BLaER1 treated with 17β-estradiol and CSF1 and Interleukin-3, amounts not matched to agents 10 nM and 100 nM (cell line): ENCODE measurements around the gene KLK8.
"Not testable (repeated sequence)": the region's sequence is repeated elsewhere in the genome, so short reads cannot be mapped to it uniquely, and the experiment has no call there.

Source experiments
- H3K27ac ChIP-seq, 11 experiments: shearing (Covaris generic); formaldehyde crosslinking; 2 replicates each; pipeline ENCODE4 v1.8.1; 2022
- H3K27me3 ChIP-seq, 11 experiments: shearing (Covaris generic); formaldehyde crosslinking; 2 replicates each; pipeline ENCODE4 v1.8.1; 2022
- H3K36me3 ChIP-seq, 11 experiments: shearing (Covaris generic); formaldehyde crosslinking; 2 replicates each; pipeline ENCODE4 v1.8.1; 2022
- H3K4me1 ChIP-seq, 10 experiments: shearing (Covaris generic); formaldehyde crosslinking; 2 replicates each; pipeline ENCODE4 v1.8.1; 2022
- H3K4me2 ChIP-seq, 11 experiments: shearing (Covaris generic); formaldehyde crosslinking; 2 replicates each; pipeline ENCODE4 v1.8.1; 2022
- H3K4me3 ChIP-seq, 10 experiments: shearing (Covaris generic); formaldehyde crosslinking; 2 replicates each; pipeline ENCODE4 v1.8.1; 2022
- H3K9ac ChIP-seq, 11 experiments: shearing (Covaris generic); formaldehyde crosslinking; 2 replicates each; pipeline ENCODE4 v1.8.1; 2022
- H3K9me3 ChIP-seq, 11 experiments: shearing (Covaris generic); formaldehyde crosslinking; replicated peaks in 1 of 11; 2 replicates each; pipeline ENCODE4 v1.8.1; 2022
- H4K20me1 ChIP-seq, 11 experiments: shearing (Covaris generic); formaldehyde crosslinking; 2 replicates each; pipeline ENCODE4 v1.8.1; 2022
- Cebpa-rat ChIP-seq, 11 experiments: shearing (Covaris generic); IDR thresholded peaks; 2 replicates each; pipeline ENCODE4 v1.8.1; 2022

The KLK8 gene

DNA sequence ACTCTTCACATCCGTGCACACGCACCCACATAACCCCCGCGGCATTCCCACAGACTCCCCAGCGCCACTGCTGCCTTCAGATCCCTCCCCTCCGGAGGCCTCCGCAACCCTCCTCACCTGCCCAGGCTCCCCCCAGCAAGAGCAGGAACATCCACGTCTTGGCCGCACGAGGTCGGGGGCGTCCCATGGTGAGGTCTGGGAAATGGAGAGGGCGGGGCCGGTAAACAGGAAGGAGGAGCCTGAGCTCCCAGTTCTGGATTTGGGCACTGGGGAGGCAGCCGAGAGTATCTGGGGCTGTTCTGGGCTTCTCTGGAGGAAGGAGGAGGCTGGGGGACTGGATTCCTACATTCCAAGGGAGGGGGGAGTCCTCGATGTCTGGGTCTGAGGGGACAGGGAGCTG lies 423 bp downstream of the KLK8 start:
- no peak for TF ChIP-seq Cebpa-rat (IDR thresholded peaks at IDR 0.05)
- Histone ChIP-seq H3K9me3 (no peaks in the 10 kb centered on the region), H3K4me2 (no peak overlapping the region), H3K4me1 (peaks cover 0 to 12% (median 11%) of the 10 kb centered on the region in 10 experiments; a peak in 11 of 20 replicates), H3K9ac (no peak overlapping the region), H3K4me3 (no peak overlapping the region), H3K36me3 (no peaks in the 10 kb centered on the region), H3K27me3 (no peaks in the 10 kb centered on the region), H3K27ac (no peak overlapping the region), H4K20me1 (no peaks in the 10 kb centered on the region)

- Histone ChIP-seq H3K4me3 (no peak overlapping the region), H3K27me3 (no peaks in the 10 kb centered on the region), H3K36me3 (no peaks in the 10 kb centered on the region), H3K27ac (no peak overlapping the region), H3K4me2 (no peak overlapping the region), H3K9me3 (no peaks in the 10 kb centered on the region), H3K4me1 (peaks cover 0 to 12% (median 11%) of the 10 kb centered on the region in 10 experiments; a peak in 11 of 20 replicates), H4K20me1 (no peaks in the 10 kb centered on the region), H3K9ac (no peak overlapping the region)
- no peak for TF ChIP-seq Cebpa-rat (IDR thresholded peaks at IDR 0.05)
Observed at GRCh38 chr19:51000426-51000825, 978 bp downstream of the KLK8 start.

DNA sequence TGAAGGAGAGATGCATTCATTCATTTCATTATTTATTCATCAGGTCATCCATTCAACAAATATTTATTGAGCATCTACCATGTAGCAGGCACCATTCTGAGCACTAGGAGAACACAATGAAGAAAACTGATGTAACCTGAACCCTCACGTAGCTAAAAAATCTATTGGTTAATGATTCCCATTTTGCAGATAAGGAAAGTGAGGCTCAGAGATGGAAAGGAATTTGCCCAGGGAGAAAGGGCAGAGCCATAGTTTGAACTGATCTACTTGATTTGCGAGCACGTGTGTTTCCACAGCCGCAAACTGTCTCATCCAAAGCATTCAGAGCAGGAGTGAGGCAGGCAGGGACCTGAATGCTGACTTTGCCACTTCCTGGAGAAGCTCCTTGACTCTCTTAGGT lies 2.7 kb downstream of the KLK8 start:
- peaks cover 0 to 12% (median 11%) of the 10 kb centered on the region in 10 experiments; a peak in 11 of 20 replicates for H3K4me1 ChIP-seq
- H3K9me3 ChIP-seq: peaks cover 0 to 11% (median 6%) of the 10 kb centered on the region in 11 experiments; a peak in 12 of 22 replicates
- H3K27me3 ChIP-seq: no peaks in the 10 kb centered on the region
- TF ChIP-seq Cebpa-rat (IDR thresholded peaks at IDR 0.05): no peak
- H4K20me1 ChIP-seq: no peaks in the 10 kb centered on the region
- no peak overlapping the region for H3K27ac ChIP-seq
- H3K36me3 ChIP-seq: no peaks in the 10 kb centered on the region
- H3K4me3 ChIP-seq: no peak overlapping the region
- H3K9ac ChIP-seq: no peak overlapping the region
- no peak overlapping the region for H3K4me2 ChIP-seq

GRCh38 chr19:50998061-50998460 lies 3.3 kb downstream of the KLK8 start:
- Histone ChIP-seq H3K27ac (no peak overlapping the region), H3K4me1 (peaks cover 0 to 12% (median 11%) of the 10 kb centered on the region in 10 experiments; a peak in 11 of 20 replicates), H4K20me1 (no peaks in the 10 kb centered on the region), H3K4me2 (no peak overlapping the region), H3K36me3 (no peaks in the 10 kb centered on the region), H3K27me3 (no peaks in the 10 kb centered on the region), H3K9ac (no peak overlapping the region), H3K4me3 (no peak overlapping the region), H3K9me3 (peaks cover 0 to 11% (median 6%) of the 10 kb centered on the region in 11 experiments; a peak in 12 of 22 replicates)
- TF ChIP-seq Cebpa-rat (IDR thresholded peaks at IDR 0.05): no peak

DNA sequence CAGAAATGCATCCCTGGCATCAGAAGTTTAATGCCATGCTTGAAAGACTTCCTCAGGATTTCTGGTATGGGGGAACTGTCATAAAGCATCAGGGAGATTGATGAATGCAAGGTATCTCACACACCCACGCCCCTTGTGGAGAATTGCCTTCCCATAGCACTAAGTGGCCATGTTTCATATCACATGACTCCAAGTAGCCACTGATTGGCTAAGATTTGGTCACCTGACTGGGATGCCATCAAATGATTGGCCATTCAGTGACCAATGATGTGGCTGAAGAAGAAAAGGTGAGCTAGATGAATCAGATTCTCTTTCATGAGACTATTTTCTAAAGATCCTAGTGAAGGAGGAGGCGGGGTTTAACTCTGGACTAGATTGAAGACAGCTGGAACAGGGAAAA lies 7.3 kb downstream of the KLK8 start:
- no peaks in the 10 kb centered on the region for H4K20me1 ChIP-seq
- no peaks in the 10 kb centered on the region for H3K27me3 ChIP-seq
- H3K9ac ChIP-seq: no peak overlapping the region
- no peaks in the 10 kb centered on the region for H3K36me3 ChIP-seq
- H3K9me3 ChIP-seq: peaks cover 0 to 11% (median 6%) of the 10 kb centered on the region in 11 experiments; a peak in 12 of 22 replicates
- no peak overlapping the region for H3K4me3 ChIP-seq
- H3K4me1 ChIP-seq: no peaks in the 10 kb centered on the region
- TF ChIP-seq Cebpa-rat (IDR thresholded peaks at IDR 0.05): no peak
- no peak overlapping the region for H3K27ac ChIP-seq
- H3K4me2 ChIP-seq: no peak overlapping the region

GRCh38 chr19:50992666-50993035 lies 8.8 kb downstream of the KLK8 start:
- H3K4me2 ChIP-seq: no peak overlapping the region
- H3K4me1 ChIP-seq: no peaks in the 10 kb centered on the region
- peaks cover 0 to 11% (median 6%) of the 10 kb centered on the region in 11 experiments; a peak in 12 of 22 replicates for H3K9me3 ChIP-seq
- no peak for TF ChIP-seq Cebpa-rat (IDR thresholded peaks at IDR 0.05)
- no peaks in the 10 kb centered on the region for H3K36me3 ChIP-seq
- H3K27me3 ChIP-seq: no peaks in the 10 kb centered on the region
- H4K20me1 ChIP-seq: no peaks in the 10 kb centered on the region
- no peak overlapping the region for H3K9ac ChIP-seq
- H3K4me3 ChIP-seq: no peak overlapping the region
- no peak overlapping the region for H3K27ac ChIP-seq

DNA sequence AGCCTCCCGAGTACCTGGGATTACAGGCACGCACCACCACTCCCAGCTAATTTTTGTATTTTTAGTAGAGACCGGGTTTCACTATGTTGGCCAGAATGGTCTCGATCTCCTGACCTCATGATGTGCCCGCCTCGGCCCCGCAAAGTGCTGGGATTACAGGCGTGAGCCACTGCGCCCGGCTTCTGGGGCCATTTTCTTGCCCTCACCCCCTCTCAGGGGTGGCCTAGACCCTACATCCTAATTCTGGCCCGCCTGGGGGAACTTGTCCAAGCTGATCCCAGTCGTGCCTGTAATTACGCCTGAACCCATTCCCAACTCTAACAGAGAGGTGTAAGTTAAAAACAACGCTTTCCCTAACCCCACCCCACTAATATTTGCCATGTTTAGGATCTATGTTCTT lies 17.0 kb downstream of the KLK8 start:
- not testable (repeated sequence) for H3K9ac ChIP-seq, H3K4me3 ChIP-seq, H3K4me2 ChIP-seq, H4K20me1 ChIP-seq, H3K9me3 ChIP-seq, H3K27ac ChIP-seq, H3K4me1 ChIP-seq, H3K36me3 ChIP-seq
- H3K27me3 ChIP-seq: peaks cover 0 to 16% (median 0%) of the 10 kb centered on the region in 11 experiments; a peak in 3 of 22 replicates

DNA sequence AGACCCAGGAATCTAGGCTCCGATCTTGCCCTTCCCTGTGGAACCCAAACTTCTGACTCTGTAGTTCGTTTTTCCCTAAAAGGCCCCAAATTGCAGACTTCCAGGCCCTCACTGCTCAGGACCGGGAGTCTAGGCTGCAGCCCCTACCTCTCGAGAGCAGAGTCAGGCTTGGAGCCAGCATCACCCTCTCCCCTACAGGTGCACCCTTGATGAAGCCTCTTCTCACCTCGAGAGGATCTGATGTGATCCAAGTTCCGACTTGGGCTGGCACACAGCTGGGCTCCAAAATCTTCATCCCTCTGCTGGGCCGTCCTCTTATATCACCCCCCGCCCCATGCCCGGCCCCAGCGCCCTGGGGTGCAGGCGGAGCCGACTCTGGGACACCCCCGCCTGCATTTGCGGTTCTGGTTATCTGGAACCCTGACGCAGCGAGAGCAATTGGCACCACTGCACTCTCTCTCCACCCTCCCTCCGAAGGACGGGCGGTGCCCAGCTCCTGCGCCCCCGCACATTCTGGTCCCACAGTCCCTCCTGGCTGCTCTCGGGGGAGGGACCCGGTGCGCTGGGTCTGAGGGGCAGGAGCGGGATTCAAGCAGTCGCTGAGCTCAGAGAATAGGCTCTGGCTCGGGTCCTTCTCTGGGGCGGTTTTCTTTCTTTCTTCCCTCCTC lies 17.6 kb downstream of the KLK8 start, which contains the start of gene KLK7:
Gene KLK7 (minus strand): TSS at position 293 of the 668 bp plus-strand sequence. CDS start 1,518 bp downstream, outside the sequence.
- H4K20me1 ChIP-seq: no peaks in the 10 kb centered on the region
- H3K36me3 ChIP-seq: no peaks in the 10 kb centered on the region
- H3K4me1 ChIP-seq: no peaks in the 10 kb centered on the region
- no peak within 1 kb of the TSS for H3K4me2 ChIP-seq
- H3K9me3 ChIP-seq: no peaks in the 10 kb centered on the region
- no peak within 1 kb of the TSS for H3K27ac ChIP-seq
- H3K4me3 ChIP-seq: no peak within 1 kb of the TSS
- H3K9ac ChIP-seq: no peak within 1 kb of the TSS
- peaks cover 0 to 16% (median 0%) of the 10 kb centered on the region in 11 experiments; a peak in 3 of 22 replicates for H3K27me3 ChIP-seq
- TF ChIP-seq Cebpa-rat (IDR thresholded peaks at IDR 0.05): no peak

DNA sequence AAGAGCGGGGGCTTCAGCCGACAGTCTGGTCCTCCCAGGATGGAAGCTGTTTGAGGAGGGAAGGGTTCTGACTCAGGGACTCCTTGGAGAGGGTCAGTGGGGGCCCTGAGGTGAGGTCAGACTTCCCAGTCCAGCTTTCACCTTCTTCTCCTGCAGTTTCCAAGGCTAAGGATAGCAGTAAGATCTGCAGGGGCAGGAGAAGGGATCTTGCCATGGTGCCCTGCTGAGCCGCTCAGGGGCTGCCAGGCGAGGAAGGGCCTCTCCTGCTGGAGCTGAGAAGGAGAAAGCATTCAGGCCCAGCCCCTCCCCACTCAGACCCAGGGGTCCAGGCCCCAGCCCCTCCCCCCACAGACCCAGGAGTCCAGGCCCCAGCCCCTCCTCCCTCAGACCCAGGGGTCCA lies 19.2 kb downstream of the KLK8 start:
- Histone ChIP-seq H3K4me1 (no peaks in the 10 kb centered on the region), H4K20me1 (no peaks in the 10 kb centered on the region), H3K4me3 (no peak overlapping the region), H3K4me2 (no peak overlapping the region), H3K9me3 (no peaks in the 10 kb centered on the region), H3K9ac (no peak overlapping the region), H3K36me3 (no peaks in the 10 kb centered on the region), H3K27ac (no peak overlapping the region), H3K27me3 (peaks cover 0 to 16% (median 0%) of the 10 kb centered on the region in 11 experiments; a peak in 3 of 22 replicates)
- no peak for TF ChIP-seq Cebpa-rat (IDR thresholded peaks at IDR 0.05)

DNA sequence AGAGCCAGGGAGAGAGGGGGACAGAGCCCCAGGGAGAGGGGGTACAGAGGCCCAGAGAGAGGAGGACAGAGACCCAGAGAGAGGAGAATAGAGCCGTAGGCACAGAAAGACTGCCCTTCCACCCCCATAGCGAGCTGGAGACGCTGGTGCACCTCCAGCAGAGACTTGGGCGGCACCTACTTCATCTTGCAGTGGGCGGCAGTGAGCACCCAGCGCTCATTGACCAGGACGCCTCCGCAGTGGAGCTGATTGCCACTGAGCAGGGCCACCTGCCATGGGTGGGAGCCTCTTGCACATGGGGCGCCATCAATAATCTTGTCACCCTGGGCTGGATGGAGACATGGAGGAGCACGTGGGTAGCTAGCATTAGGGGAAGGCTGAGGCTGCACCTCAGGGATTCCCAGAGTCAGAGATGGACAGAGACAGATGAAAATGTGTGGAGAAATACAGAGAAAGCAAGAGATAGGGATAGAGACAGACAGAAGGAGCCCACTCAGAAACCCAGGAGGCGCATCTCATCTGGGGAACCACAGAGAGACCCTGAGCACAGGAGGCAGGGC lies 19.7 kb downstream of the KLK8 start:
- Histone ChIP-seq H3K9ac (no peak overlapping the region), H3K4me3 (no peak overlapping the region), H3K4me2 (no peak overlapping the region), H3K9me3 (no peaks in the 10 kb centered on the region), H3K4me1 (no peaks in the 10 kb centered on the region), H4K20me1 (no peaks in the 10 kb centered on the region), H3K27me3 (peaks cover 0 to 16% (median 0%) of the 10 kb centered on the region in 11 experiments; a peak in 3 of 22 replicates), H3K27ac (no peak overlapping the region), H3K36me3 (no peaks in the 10 kb centered on the region)
- no peak for TF ChIP-seq Cebpa-rat (IDR thresholded peaks at IDR 0.05)
